K562 (cell line): ENCODE measurements around the gene PKDCC. TPM values are rescaled to one million over a fixed set of nuclear protein-coding genes. Genes with fewer than 3 reads are reported as not detected.

ENCODE experiments used
- ATAC-seq: fragments of 200-7000 bp; cut with Tn5 transposase; 3 replicates; pipeline ENCODE4 v1.9.1; 2020; ENCODE audit warnings: moderate library complexity
- BruUV-seq: library from RNA; stranded (reverse); fragments of 400-500 nt; replicated peaks from 2 replicates; lab custom pipeline; 2021; lab: Mats Ljungman, UMichigan
- CTCF ChIA-PET: fragments of 300-600 bp; formaldehyde crosslinking; extraction: SDS; loops from one replicate; lab custom pipeline; 2021; ENCODE audit warnings: low intra/inter-chr PET ratio; lab: Yijun Ruan, JAX
- POLR2A ChIA-PET: fragments of 300-600, 350-650 bp; sonication (Branson Sonifier 250); formaldehyde crosslinking; extraction: SDS; loops from one replicate; lab custom pipeline; 2021; ENCODE audit warnings: antibody characterized with exemption, inconsistent platforms; lab: Yijun Ruan, JAX
- DNase-seq, 4 experiments: peaks; one replicate each; pipeline versions ENCODE4 v3.0.0 to v3.0.0-alpha.2; 2011 to 2018; ENCODE audit warnings: low spot score in 3 of 4, mixed read lengths in 3 of 4; ENCODE audit errors: extremely low read depth in 1 of 4
- FAIRE-seq: peaks from 2 replicates; lab custom pipeline; 2011; peaks lifted over from hg19 to GRCh38; lab: Jason Lieb, UNC
- H2AFZ ChIP-seq: 2 replicates; pipeline ENCODE4 v1.6.0; 2011; ENCODE audit warnings: low read depth, low read length, control low read depth, inconsistent platforms
- H3K27ac ChIP-seq: fragments of 200-600 bp; 3 replicates; pipeline ENCODE4 v1.8.0; 2011; ENCODE audit warnings: low read depth, mild to moderate bottlenecking, control low read depth, inconsistent platforms, low read length, moderate library complexity, mixed read lengths; ENCODE audit errors: extremely low read depth
- H3K27me3 ChIP-seq, 2 experiments: fragments of 300-600 bp in 1 of 2; 2 replicates in 1 of 2; 3 replicates in 1 of 2; pipeline versions ENCODE4 v1.6.0 to v1.8.0; 2011; ENCODE audit warnings: inconsistent platforms in 2 of 2, low read length in 2 of 2, mild to moderate bottlenecking in 1 of 2, mixed read lengths in 1 of 2, moderate library complexity in 1 of 2; ENCODE audit not compliant: control insufficient read depth in 2 of 2, insufficient read depth in 2 of 2
- H3K36me3 ChIP-seq: fragments of 300-600 bp; 3 replicates; pipeline ENCODE4 v1.8.0; 2011; ENCODE audit warnings: mild to moderate bottlenecking, low read length, inconsistent platforms; ENCODE audit not compliant: control insufficient read depth, insufficient read depth
- H3K4me1 ChIP-seq, 2 experiments: fragments of 200-600 bp in 1 of 2; replicated peaks in 1 of 2; 2 replicates in 1 of 2; 3 replicates in 1 of 2; pipeline versions ENCODE4 v1.5.1 to v1.8.0; 2011; ENCODE audit warnings: inconsistent platforms in 2 of 2, low read length in 2 of 2, mild to moderate bottlenecking in 1 of 2, mixed read lengths in 1 of 2, moderate library complexity in 1 of 2; ENCODE audit not compliant: control insufficient read depth in 2 of 2, insufficient read depth in 2 of 2
- H3K4me2 ChIP-seq: 2 replicates; pipeline ENCODE4 v1.6.1; 2011; ENCODE audit warnings: low read length, control low read depth, inconsistent platforms, mixed read lengths; ENCODE audit not compliant: insufficient read depth
- H3K4me3 ChIP-seq: fragments of 200-600 bp; sonication (generic), shearing (Covaris generic); 2 replicates; pipeline ENCODE4 v1.5.1; 2016; ENCODE audit warnings: control low read depth, inconsistent platforms
- H3K79me2 ChIP-seq: fragments of 200-600 bp; 3 replicates; pipeline ENCODE4 v1.8.0; 2011; ENCODE audit warnings: low read length, inconsistent platforms; ENCODE audit not compliant: control insufficient read depth, insufficient read depth
- H3K9ac ChIP-seq, 2 experiments: 2 replicates each; pipeline versions ENCODE4 v1.6.0 to v1.6.1; 2011; ENCODE audit warnings: low read depth in 2 of 2, low read length in 2 of 2, control low read depth in 1 of 2, inconsistent platforms in 1 of 2, mild to moderate bottlenecking in 1 of 2, mixed read lengths in 1 of 2; ENCODE audit not compliant: insufficient read depth in 1 of 2
- H3K9me1 ChIP-seq: one replicate; pipeline ENCODE4 v1.6.0; 2011; ENCODE audit warnings: inconsistent platforms, mild to moderate bottlenecking, low read length, moderate library complexity; ENCODE audit not compliant: control insufficient read depth, insufficient read depth
- H3K9me3 ChIP-seq: replicated peaks from 2 replicates; pipeline ENCODE4 v1.5.1; 2011; ENCODE audit warnings: low read depth, low read length, inconsistent platforms; ENCODE audit not compliant: control insufficient read depth, insufficient read depth
- H4K20me1 ChIP-seq: replicated peaks from 2 replicates; pipeline ENCODE4 v1.6.1; 2011; ENCODE audit warnings: low read length, inconsistent platforms, mixed read lengths; ENCODE audit not compliant: control insufficient read depth, insufficient read depth
- AFF1 ChIP-seq, 2 experiments: fragments of 450-650 bp; IDR thresholded peaks; 2 replicates each; pipeline ENCODE4 v1.6.1; 2018; ENCODE audit warnings: mild to moderate bottlenecking in 2 of 2, low read depth in 1 of 2; ENCODE audit not compliant: partially characterized antibody in 2 of 2
- DIDO1 ChIP-seq: fragments of 450-650 bp; IDR thresholded peaks from 2 replicates; pipeline ENCODE4 v1.6.1; 2016; ENCODE audit warnings: low read depth, missing biosample characterization, missing genetic modification characterization
- ELF2 ChIP-seq: fragments of 250-450 bp; sonication (Bioruptor Pico); IDR thresholded peaks from 2 replicates; pipeline ENCODE4 v1.5.0; 2021; ENCODE audit warnings: mild to moderate bottlenecking
- FOXA1 ChIP-seq: fragments of 450-650 bp; IDR thresholded peaks from 2 replicates; pipeline ENCODE4 v1.6.1; 2016; ENCODE audit warnings: mild to moderate bottlenecking, borderline replicate concordance
- GTF3C2 ChIP-seq: IDR thresholded peaks from 3 replicates; pipeline ENCODE4 v1.6.1; 2011; ENCODE audit warnings: borderline replicate concordance, mild to moderate bottlenecking, moderate library complexity; ENCODE audit not compliant: insufficient read length; ENCODE audit errors: extremely low read depth
- HBP1 ChIP-seq: fragments of 450-650 bp; formaldehyde crosslinking; IDR thresholded peaks from 2 replicates; pipeline ENCODE4 v1.4.0; 2022; ENCODE audit warnings: missing genetic modification characterization
- HES1 ChIP-seq: fragments of 450-650 bp; IDR thresholded peaks from 2 replicates; pipeline ENCODE4 v1.6.1; 2016; ENCODE audit warnings: low read depth, mild to moderate bottlenecking, moderate library complexity
- KDM2B ChIP-seq: fragments of 250-450 bp; sonication (Bioruptor Pico); IDR thresholded peaks from 2 replicates; pipeline ENCODE4 v1.8.0; 2021; ENCODE audit warnings: mild to moderate bottlenecking, moderate library complexity
- PHF8 ChIP-seq: fragments of 200-600 bp; sonication (generic); IDR thresholded peaks from 2 replicates; pipeline ENCODE4 v1.6.1; 2012; ENCODE audit warnings: mixed run types, mild to moderate bottlenecking, inconsistent platforms, low read length, moderate library complexity, borderline replicate concordance
- SMAD3 ChIP-seq: fragments of 450-650 bp; formaldehyde crosslinking; conservative IDR thresholded peaks from 2 replicates; pipeline ENCODE4 v1.4.0; 2020; ENCODE audit warnings: mild to moderate bottlenecking
- ZNF696 ChIP-seq: fragments of 250-450 bp; sonication (Bioruptor Pico); conservative IDR thresholded peaks from 2 replicates; pipeline ENCODE4 v1.4.0; 2020; ENCODE audit warnings: mild to moderate bottlenecking, moderate library complexity
- WGBS: fragments of 100-300 bp; shearing (Covaris generic); methylation state at CpG from one replicate; pipeline ENCODE4 v1.1.6; 2016; ENCODE audit warnings: low coverage, mixed read lengths; ENCODE audit not compliant: insufficient coverage; ENCODE audit errors: missing lambda C conversion rate; 5-methylcytosine and 5-hydroxymethylcytosine counted together
- in situ Hi-C: fragments of 300-500 bp; cut with MboI; formaldehyde crosslinking; loops from 4 replicates; pipeline ENCODE4 v1.15.0; 2018; ENCODE audit warnings: inconsistent platforms, mixed read lengths
- intact Hi-C: fragments of 100-400 bp; cut with micrococcal nuclease; formaldehyde crosslinking; loops from 2 replicates; pipeline ENCODE4 v1.14.2; 2022
- polyA plus RNA-seq, 8 experiments: library from polyadenylated mRNA; depleted of rRNA in 4 of 8; stranded (reverse) in 5 of 8; unstranded in 3 of 8; fragments of >200 nt; fragmentation: Nextera tagmentation in 2 of 8; fragmentation: Illumina TruSeq in 1 of 8; extraction: Ambion mirVana in 2 of 8; extraction: Trizol in 1 of 8; gene quantifications; 2 replicates each; pipeline versions ENCODE4 v1.2.1 to v1.2.3, GENCODE V29; 2011 to 2014; ENCODE audit warnings: inconsistent platforms in 1 of 8, missing spikeins in 1 of 8
- total RNA-seq, 7 experiments: library from RNA; depleted of rRNA in 6 of 7; stranded (reverse); fragments of >200 nt in 6 of 7; fragmentation: Illumina TruSeq in 2 of 7; extraction: Trizol in 2 of 7; gene quantifications; 2 replicates each; pipeline versions ENCODE4 v1.2.1 to v1.2.3, GENCODE V29; 2011 to 2021; ENCODE audit warnings: low replicate concordance in 1 of 7

PKDCC gene
- total and polyA plus RNA-seq, 9 of the 15 experiments (the other 6 are each of a cell fraction or from before 2014, with no cell fraction given) = 0.62 to 14.8 (median 1.3) TPM; not detected in 2

- Histone ChIP-seq H2AFZ (no peak overlapping the region), H3K4me2 (no peak overlapping the region), H3K4me3 (no peak overlapping the region), H3K9me1 (no peaks in the 10 kb centered on the region), H3K4me1 (no peaks in the 10 kb centered on the region), H3K9ac (no peak overlapping the region), H3K9me3 (no peaks in the 10 kb centered on the region), H3K27ac (no peak overlapping the region), H3K27me3 (peaks cover 0 to 9% of the 10 kb centered on the region in 2 experiments; a peak in 2 of 5 replicates), H3K36me3 (no peaks in the 10 kb centered on the region), H3K79me2 (no peaks in the 10 kb centered on the region), H4K20me1 (no peaks in the 10 kb centered on the region)
- POLR2A ChIA-PET = no interaction called here
- ATAC-seq (no peak), FAIRE-seq (no peak), DNase-seq (no peak)
- in situ Hi-C loops (no loop called here), intact Hi-C loops (no loop called here)
- BruUV-seq = no TSS peak
- CTCF ChIA-PET = no interaction called here
- 0% methylated on average over 8 of the region's 10 CpGs for WGBS
- no peak for TF ChIP-seq HBP1
- TF ChIP-seq DIDO1 (tag) = no peak
- TF ChIP-seq ELF2 (CRISPR knock-in tag) = no peak
- no peak for TF ChIP-seq FOXA1
- TF ChIP-seq GTF3C2 = no peak
- no peak for TF ChIP-seq HES1
- TF ChIP-seq AFF1 (IDR thresholded peaks at IDR 0.05; ENCODE audit: low read depth in 1 of 2, partially characterized antibody in 2 of 2) = no peak
- no peak for TF ChIP-seq PHF8
- TF ChIP-seq KDM2B (CRISPR knock-in tag) = no peak
- no peak for TF ChIP-seq ZNF696 (CRISPR knock-in tag)
- no peak for TF ChIP-seq SMAD3 (CRISPR knock-in tag)
These were observed 37.9 kb upstream of the PKDCC start for GRCh38 chr2:42009657-42010580.
